ENCODE measurements around the gene RBBP9.

GRCh38 chr20:18477821-18478220 lies 19.2 kb downstream of the RBBP9 start:
- no peak for TF ChIP-seq CTCF (conservative IDR thresholded peaks at IDR 0.05; ENCODE audit: low read depth in 2 of 2)
- no peak for TF ChIP-seq EZH2 (IDR thresholded peaks at IDR 0.05; ENCODE audit: low read depth, unreplicated experiment)
- TF ChIP-seq POLR2AphosphoS5 (IDR thresholded peaks at IDR 0.05; ENCODE audit: low read depth): no peak
- no peak for TF ChIP-seq REST (IDR thresholded peaks at IDR 0.05; ENCODE audit: unreplicated experiment)
- no peak for TF ChIP-seq JUNB (IDR thresholded peaks at IDR 0.05; ENCODE audit: unreplicated experiment)
- TF ChIP-seq EZH2phosphoT487 (IDR thresholded peaks at IDR 0.05; ENCODE audit: unreplicated experiment): no peak
- no peak for TF ChIP-seq CREB1 (CRISPR knock-in tag; IDR thresholded peaks at IDR 0.05; ENCODE audit: low read depth)
- no peak for TF ChIP-seq ETS1 (IDR thresholded peaks at IDR 0.05)
- TF ChIP-seq NANOG (IDR thresholded peaks at IDR 0.05; ENCODE audit: borderline replicate concordance): no peak
